Measurements from ENCODE around the gene GBX1.

GBX1 gene
- total RNA-seq: 0 to 0.66 (median 0) reads per million in 17 experiments

DNA sequence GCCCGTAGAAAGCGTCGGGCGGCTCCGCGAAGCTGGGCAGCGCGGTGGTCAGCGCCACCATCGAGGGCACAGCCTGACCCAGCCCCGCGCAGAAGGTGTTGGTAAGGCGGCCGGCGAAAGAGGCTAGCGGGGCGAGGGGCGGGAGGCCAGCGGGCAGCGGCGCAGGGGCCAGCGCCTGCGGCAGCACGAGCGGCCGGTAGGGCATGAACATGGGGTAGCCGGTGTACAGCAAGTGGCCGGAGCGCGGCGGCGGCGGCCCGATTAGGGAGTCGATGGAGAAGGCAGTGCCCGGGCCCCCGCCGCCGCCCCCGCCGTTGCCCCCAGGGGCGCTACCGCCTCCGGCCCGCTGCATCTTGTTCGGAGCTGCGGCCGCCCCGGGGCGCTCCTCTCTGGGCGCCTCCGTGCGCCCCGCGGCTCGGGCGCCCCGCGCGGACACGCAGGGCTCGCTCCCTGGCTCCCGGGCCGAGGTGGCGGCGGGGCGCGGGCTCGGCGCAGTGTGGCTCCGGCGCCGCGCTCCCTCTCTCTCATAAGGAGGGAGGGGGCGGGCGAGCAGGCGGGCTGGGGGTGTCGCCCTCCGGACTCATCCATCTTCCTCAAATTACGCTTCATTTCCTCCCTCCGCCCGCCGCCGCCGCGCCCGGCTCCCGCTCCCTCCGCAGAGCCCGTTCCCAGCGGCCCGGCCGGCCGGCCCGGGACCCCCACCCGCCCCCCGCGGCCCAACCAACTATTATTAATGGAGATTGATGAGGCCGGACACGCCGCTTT, at the start of gene GBX1:
TSS of gene GBX1 (minus strand) at position 498 of the 765 bp plus-strand sequence. CDS start at position 352, 146 bp downstream.
- DNase-seq: peak in 2 of 4 experiments; percentile 38 to 58

DNA sequence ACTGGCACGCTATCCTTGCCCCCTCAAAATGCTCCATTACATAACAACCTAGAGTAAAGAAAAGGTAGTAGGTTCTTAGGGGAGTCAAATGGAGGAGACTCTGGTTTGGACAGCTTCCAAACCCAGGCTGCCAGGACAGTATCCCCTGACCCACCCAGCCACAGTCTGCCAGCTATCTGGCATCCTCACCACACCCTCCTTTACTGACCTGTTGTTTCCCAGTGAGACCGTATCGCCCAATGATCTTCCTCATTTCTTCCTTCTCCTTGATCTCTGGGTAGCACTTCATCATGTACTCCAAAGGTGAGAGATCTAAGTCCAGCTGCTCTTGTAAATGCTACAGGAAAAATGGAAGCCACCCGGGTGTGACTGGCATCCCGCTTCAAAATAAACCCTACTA, 47.9 kb upstream of the GBX1 start:
- DNase-seq: no peak

DNA sequence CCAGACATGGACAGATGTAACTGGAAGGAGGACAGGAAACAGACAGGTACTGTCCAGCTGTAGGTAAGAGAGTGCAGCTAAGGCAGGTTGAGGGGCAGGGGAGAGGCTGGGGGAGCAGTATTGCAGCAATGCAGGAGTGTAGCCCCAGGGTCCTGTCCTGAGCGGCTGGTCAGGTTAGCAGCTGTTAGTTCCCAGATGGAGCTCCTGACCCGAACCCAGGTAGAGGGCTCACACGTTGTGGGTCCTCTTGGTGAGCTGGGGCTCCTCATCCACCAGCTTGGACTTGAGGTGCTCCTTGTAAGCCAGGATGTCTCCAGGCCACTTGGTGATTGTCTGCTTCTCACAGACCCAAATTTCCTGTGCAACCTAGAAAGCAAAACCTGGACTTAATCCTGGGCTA, 46.3 kb upstream of the GBX1 start:
- no peak for DNase-seq

DNA sequence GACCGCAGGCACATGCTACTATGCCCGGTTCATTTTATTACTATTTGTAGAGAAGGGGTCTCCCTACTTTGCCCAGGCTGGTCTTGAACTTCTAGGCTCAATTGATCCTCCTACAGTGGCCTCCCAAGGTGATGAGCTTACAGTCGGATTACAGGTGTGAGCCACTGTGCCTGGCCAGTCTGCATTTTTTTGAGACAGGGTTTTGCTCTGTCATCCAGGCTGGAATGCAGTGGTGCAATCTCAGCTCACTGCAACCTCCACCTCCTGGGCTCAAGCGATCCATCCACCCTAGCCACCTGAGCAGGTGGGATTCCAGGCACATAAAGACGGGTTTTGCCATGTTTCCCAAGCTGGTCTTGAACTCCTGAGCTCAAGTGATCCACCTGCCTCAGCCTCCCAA, 45.1 kb upstream of the GBX1 start:
- DNase-seq: no peak

- DNase-seq: no peak
Measured at GRCh38 chr7:151211155-151211772, 43.8 kb upstream of the GBX1 start.

DNA sequence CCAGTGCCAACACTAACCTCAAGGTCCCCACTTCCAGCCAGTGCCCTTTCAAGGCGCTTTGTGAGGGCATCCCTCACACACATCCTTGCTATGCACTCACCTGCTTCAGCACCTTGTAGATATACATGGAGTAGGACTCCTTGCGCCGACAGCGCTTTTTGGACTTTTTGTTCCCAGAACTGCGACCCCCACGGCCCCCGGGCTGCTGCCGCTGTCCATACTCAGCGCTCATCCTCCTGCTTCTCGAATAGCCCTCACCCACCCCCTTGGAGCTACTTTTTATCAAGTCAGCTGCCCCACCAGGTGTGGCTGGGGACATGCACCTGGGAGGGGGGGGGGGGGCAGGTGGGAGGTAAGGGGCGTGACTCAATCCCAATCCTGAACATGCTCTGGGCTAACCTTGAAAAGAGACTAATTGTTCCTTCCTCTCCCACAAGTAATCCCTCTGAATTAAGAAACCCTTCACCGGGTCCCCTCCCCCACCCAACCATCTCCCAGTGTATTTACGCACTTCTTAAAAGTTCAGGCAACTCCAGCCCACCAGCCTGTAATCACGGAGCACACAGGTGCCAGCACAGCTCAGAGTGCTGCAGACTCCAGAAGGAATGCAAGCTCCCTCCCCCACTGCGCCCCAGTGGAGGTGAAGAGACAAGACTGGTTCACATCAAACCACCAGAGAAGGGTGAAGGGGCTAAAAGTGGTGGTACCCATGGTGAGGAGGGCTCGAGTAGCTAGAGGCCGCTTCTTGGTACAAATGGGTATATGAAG, 42.8 kb upstream of the GBX1 start, which contains the start of gene H2BK1:
TSS of gene H2BK1 (minus strand) at position 402 of the 768 bp plus-strand sequence. CDS start at position 232, 170 bp downstream.
- no peak for DNase-seq

GRCh38 chr7:151209588-151209987, 42.1 kb upstream of the GBX1 start:
- DNase-seq: no peak

DNA sequence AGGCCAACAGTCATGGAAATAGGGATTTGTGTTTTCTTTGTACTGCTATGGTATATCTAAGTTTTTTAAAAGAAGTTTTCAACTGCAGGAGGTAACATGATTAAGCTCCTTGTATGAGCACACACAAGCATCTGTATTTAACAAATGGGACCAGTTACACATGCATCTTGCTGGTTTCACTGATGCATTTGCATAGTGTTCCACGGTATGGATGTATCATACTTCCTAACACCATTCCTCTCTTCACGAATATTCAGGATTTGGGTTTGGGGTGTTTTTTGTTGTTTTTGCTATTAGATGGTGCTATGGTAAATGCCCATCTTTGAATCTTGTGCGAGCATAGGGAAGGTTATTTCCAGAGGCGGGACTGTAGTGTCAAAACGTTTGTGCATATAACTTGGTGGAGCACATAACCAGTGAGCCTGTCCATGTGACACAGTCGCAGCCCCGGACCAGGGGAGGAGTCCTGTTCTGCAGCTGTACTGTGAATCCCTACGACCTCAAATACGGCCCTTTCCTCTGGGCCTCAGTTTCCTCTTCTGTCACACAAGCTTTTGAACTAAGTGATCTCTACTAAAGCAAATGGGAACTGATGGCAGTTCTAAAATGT, 40.9 kb upstream of the GBX1 start:
- DNase-seq: no peak

GRCh38 chr7:151207804-151208203, 40.3 kb upstream of the GBX1 start:
- DNase-seq: no peak

DNA sequence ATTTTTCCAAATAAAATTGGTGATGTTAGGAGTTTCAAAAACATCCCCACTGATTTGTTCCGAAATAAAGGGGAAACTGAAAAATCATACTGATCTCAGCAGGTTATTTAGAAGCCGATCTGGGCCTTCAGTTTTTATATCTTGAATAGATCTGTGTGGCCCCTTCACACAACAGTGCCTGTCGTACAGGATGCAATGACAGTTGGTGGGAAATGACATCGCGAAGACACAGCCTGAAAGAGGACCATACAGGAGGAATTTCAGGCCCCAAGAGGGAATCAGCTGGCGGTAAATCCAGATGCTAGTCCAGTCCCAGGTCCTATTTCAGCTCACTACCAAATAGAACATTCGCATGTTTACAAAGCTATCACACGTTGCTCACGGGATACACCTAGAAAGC, 39.8 kb upstream of the GBX1 start:
- no peak for DNase-seq

GRCh38 chr7:151206914-151207313, 39.4 kb upstream of the GBX1 start:
- DNase-seq: no peak

- DNase-seq: no peak
Measured at GRCh38 chr7:151205730-151206129, 38.2 kb upstream of the GBX1 start.

GRCh38 chr7:151204383-151205032, 37.0 kb upstream of the GBX1 start:
- DNase-seq: no peak

GRCh38 chr7:151202836-151203235, 35.3 kb upstream of the GBX1 start:
- DNase-seq: no peak

- DNase-seq: no peak
Measured at GRCh38 chr7:151201751-151202150, 34.3 kb upstream of the GBX1 start.

DNA sequence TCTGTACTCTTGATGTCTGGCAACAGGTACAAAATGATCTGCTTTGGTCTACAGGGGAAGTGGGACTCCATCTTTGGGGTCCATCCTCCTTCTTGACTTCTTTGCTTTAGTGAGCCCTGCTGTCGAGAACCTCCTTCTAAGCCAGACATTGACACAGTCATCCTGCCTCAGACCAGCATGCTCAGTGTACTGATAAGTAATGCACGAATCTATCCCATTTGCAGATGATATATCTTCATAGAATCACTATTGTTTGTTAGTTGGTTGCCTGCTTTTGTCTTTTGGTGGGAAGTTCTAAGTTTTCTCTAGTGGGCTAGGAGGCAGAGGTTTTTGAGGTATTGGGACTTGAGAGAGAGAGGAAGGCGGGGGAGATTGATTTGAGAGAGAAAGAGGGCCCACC, 33.9 kb upstream of the GBX1 start:
- DNase-seq: no peak

- no peak for DNase-seq
Measured at GRCh38 chr7:151198945-151199848, 31.7 kb upstream of the GBX1 start.

DNA sequence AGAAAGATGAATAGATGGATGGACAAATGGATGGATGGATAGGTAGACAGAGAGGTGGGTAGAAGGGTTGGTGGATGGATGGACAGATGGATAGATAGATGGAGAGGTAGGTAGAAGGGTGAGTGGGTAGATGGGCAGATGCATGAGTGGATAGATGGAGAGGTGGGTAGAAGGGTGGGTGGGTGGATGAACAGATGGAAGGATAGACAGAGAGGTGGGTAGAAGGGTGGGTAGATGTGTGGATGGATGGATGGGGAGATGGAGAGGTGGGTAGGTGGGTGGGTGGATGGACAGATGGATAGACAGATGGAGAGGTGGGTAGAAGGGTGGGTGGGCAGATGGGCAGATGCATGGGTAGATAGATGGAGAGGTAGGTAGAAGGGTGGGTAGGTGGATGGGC, 30.4 kb upstream of the GBX1 start:
- DNase-seq: no peak

DNA sequence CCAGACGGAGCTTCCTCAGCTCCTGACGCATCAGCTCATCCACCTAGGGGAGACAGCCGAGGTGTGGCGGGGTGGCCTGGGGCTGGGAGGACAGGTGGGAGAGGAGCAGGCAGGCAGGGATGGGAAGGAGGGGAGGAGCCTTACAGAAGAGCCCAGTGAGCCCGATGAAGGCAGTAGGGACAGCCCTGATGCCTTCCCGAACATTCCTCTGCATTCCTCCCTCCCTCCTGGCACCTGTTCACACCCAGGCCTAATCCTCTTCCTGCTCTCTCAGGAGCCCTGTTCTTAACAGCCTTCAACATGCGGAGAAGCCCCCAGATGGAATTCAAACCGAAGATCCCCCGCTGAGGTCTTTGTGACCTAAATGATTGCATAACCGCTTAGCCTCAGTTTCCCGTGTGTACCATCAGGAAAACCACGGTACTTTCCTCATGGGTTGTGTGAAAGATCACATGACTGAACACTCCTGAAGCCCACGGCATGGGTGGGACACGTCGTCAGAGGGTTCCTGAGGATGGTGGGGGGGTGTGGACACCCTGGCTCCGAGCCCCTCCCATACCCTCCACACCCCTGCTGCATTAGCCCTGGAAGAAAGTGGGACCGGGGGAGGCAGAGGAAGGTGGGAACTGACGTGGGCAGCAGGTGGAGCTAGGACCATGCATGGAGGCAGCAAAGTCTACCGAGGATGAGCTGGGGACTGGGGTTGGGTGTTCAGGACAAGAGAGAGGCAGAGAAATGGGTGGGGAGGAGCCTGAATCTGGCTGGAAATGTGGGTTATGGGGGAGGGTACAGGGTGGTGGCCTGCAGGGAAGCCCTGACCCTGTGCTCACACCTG, 28.3 kb upstream of the GBX1 start:
- DNase-seq: no peak

DNA sequence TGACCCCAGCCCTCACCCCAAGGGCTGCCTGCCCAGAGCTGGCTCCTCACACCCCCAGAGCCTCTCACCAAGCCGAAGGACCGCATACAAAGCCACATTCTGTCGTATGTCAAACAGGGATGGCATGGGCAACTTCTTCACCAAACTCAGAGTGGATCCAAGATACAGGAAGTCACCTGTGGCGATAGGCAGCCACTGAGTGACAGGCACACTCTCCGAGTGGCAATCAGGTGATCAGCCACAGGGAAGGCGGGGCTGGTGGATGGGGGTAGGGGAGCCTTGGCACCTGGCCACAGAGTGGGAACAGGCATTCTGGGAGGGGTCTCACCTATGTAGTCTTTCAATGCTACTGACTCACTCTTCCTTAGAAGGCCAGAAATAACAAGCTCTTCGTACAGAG, 26.7 kb upstream of the GBX1 start:
- no peak for DNase-seq
